Stimulated activated naive CD8-positive, alpha-beta T cell treated with anti-CD3 and anti-CD28 coated beads, Interleukin-15, amount 100 ng/mL, for 72 hours (primary cell): Measurements from ENCODE around the gene ACTL7A.
"Not testable (repeated sequence)": the region's sequence is repeated elsewhere in the genome, so short reads cannot be mapped to it uniquely, and the experiment has no call there.

Source experiments
- ATAC-seq: fragments of 150-1000 bp; cut with Tn5 transposase; 2 replicates; pipeline ENCODE4 v1.10.0; 2021; ENCODE audit warnings: mild to moderate bottlenecking, moderate library complexity
- DNase-seq, 2 donors: peaks; one replicate each; pipeline ENCODE4 v3.0.0; 2021 to 2022
- H3K27ac Mint-ChIP-seq, 2 donors: one replicate each; pipeline ENCODE4 v1.8.0; 2022; ENCODE audit warnings: mild to moderate bottlenecking in 2 of 2, mixed read lengths in 2 of 2, moderate library complexity in 2 of 2
- H3K27me3 Mint-ChIP-seq: one replicate; pipeline ENCODE4 v1.8.0; 2022; ENCODE audit warnings: mixed read lengths
- H3K4me1 Mint-ChIP-seq: one replicate; pipeline ENCODE4 v1.8.0; 2022; ENCODE audit warnings: mild to moderate bottlenecking, mixed read lengths
- H3K4me3 Mint-ChIP-seq, 2 donors: one replicate each; pipeline ENCODE4 v1.8.0; 2022; ENCODE audit warnings: mild to moderate bottlenecking in 2 of 2, mixed read lengths in 2 of 2, moderate library complexity in 1 of 2
- H3K9me3 Mint-ChIP-seq, 2 donors: one replicate each; pipeline ENCODE4 v1.8.0; 2022; ENCODE audit warnings: mixed read lengths in 2 of 2

Gene ACTL7A

GRCh38 chr9:108839561-108839960 is 22.5 kb upstream of the ACTL7A start:
- H3K4me1 Mint-ChIP-seq, result peaks cover 11% of the 10 kb centered on the region
- not testable (repeated sequence) for ATAC-seq, DNase-seq

GRCh38 chr9:108842610-108843295 is 19.3 kb upstream of the ACTL7A start:
- Mint-ChIP-seq H3K4me3 (peak overlapping the region; percentile 64 to 73), H3K9me3 (no peaks in the 10 kb centered on the region), H3K27me3 (no peaks in the 10 kb centered on the region), H3K27ac (peak overlapping the region in 1 of 2 donors; percentile 60), H3K4me1 (peaks cover 11% of the 10 kb centered on the region)
- no peak for DNase-seq
- peak; percentile 33 for ATAC-seq

More at GRCh38 chr9:108839561-108839960, 22.5 kb upstream of the ACTL7A start:
- H3K4me3 Mint-ChIP-seq, H3K27me3 Mint-ChIP-seq, H3K27ac Mint-ChIP-seq, H3K9me3 Mint-ChIP-seq: not testable (repeated sequence)

DNA sequence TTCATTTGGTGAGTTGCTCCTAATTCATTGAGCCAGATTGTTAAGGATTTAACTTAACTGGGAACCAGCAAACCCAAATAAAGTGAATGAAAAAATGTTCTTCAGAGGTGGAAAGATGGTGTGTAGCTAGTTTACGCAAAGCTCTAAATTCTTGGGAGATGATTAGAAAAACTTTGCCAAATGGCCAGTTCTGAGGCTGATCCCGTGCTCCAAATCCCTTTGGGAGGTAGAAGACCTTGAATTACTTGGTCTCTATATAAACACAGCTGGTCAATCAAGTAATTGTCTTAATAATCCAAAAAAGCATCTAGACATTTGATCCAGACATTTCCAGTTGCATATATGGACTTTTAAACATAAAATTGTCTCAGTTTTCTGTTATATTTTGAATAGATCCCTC is 17.7 kb upstream of the ACTL7A start:
- ATAC-seq (no peak), DNase-seq (no peak)
- Mint-ChIP-seq H3K27me3 (no peaks in the 10 kb centered on the region), H3K9me3 (no peaks in the 10 kb centered on the region), H3K4me3 (no peak overlapping the region), H3K27ac (no peak overlapping the region), H3K4me1 (peaks cover 11% of the 10 kb centered on the region)

GRCh38 chr9:108844856-108845255 is 17.2 kb upstream of the ACTL7A start:
- peaks cover 11% of the 10 kb centered on the region for H3K4me1 Mint-ChIP-seq
- no peaks in the 10 kb centered on the region for H3K9me3 Mint-ChIP-seq
- ATAC-seq (no peak), DNase-seq (no peak)
- H3K4me3 Mint-ChIP-seq, result no peak overlapping the region
- H3K27ac Mint-ChIP-seq, result no peak overlapping the region
- H3K27me3 Mint-ChIP-seq, result no peaks in the 10 kb centered on the region

GRCh38 chr9:108845507-108845906 is 16.6 kb upstream of the ACTL7A start:
- no peaks in the 10 kb centered on the region for H3K27me3 Mint-ChIP-seq
- H3K4me3 Mint-ChIP-seq, result no peak overlapping the region
- no peak overlapping the region for H3K27ac Mint-ChIP-seq
- ATAC-seq (no peak), DNase-seq (no peak)
- H3K9me3 Mint-ChIP-seq, result no peaks in the 10 kb centered on the region
- peaks cover 11% of the 10 kb centered on the region for H3K4me1 Mint-ChIP-seq

GRCh38 chr9:108845947-108846346 is 16.1 kb upstream of the ACTL7A start:
- Mint-ChIP-seq H3K27ac (no peak overlapping the region), H3K4me3 (no peak overlapping the region), H3K9me3 (no peaks in the 10 kb centered on the region), H3K4me1 (peaks cover 11% of the 10 kb centered on the region), H3K27me3 (no peaks in the 10 kb centered on the region)
- no peak for DNase-seq
- no peak for ATAC-seq

GRCh38 chr9:108848296-108848695 is 13.8 kb upstream of the ACTL7A start:
- H3K4me3 Mint-ChIP-seq, H3K9me3 Mint-ChIP-seq, H3K4me1 Mint-ChIP-seq, ATAC-seq, H3K27ac Mint-ChIP-seq, DNase-seq, H3K27me3 Mint-ChIP-seq: not testable (repeated sequence)

DNA sequence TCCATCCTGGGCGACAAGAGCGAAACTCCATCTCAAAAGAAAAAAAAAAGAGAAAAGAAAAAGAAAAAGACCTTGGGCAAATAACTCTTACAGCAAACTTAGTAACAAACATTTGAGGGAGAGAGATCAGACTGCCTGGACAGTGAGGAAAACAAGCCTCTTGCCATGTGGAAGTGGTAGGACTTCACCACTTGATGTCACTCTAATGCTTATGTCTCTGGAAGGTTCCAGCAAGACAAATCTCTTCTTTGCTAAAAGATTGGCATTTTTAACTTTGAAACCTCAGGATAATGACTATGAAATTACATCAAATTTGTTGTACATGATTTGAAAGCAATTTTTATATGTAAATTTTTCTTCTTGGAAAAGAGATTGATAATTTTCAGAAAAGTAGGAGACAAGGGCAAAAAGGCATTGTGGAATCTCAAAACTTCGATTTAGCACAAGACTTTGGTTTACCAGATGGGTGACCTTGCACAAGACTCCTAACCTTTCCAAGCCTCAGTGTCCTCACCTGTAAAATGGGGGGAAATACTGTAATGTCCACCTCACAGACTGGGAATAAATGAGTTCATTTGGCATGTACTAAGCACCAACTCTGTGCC is 11.7 kb upstream of the ACTL7A start:
- Mint-ChIP-seq H3K27me3 (no peaks in the 10 kb centered on the region), H3K27ac (no peak overlapping the region), H3K9me3 (no peaks in the 10 kb centered on the region), H3K4me1 (no peaks in the 10 kb centered on the region), H3K4me3 (no peak overlapping the region)
- no peak for ATAC-seq
- no peak for DNase-seq

GRCh38 chr9:108851138-108851537 is 10.9 kb upstream of the ACTL7A start:
- H3K27ac Mint-ChIP-seq, result no peak overlapping the region
- no peaks in the 10 kb centered on the region for H3K9me3 Mint-ChIP-seq
- DNase-seq (no peak), ATAC-seq (no peak)
- H3K4me1 Mint-ChIP-seq, result no peaks in the 10 kb centered on the region
- no peak overlapping the region for H3K4me3 Mint-ChIP-seq
- no peaks in the 10 kb centered on the region for H3K27me3 Mint-ChIP-seq

GRCh38 chr9:108852079-108852478 is 10.0 kb upstream of the ACTL7A start:
- H3K4me1 Mint-ChIP-seq, result no peaks in the 10 kb centered on the region
- peak overlapping the region in 1 of 2 donors; percentile 60 for H3K27ac Mint-ChIP-seq
- no peak for DNase-seq
- H3K27me3 Mint-ChIP-seq, result no peaks in the 10 kb centered on the region
- ATAC-seq, result no peak
- no peak overlapping the region for H3K4me3 Mint-ChIP-seq
- H3K9me3 Mint-ChIP-seq, result no peaks in the 10 kb centered on the region

GRCh38 chr9:108854094-108854493 is 8.0 kb upstream of the ACTL7A start:
- ATAC-seq (no peak), DNase-seq (no peak)
- Mint-ChIP-seq H3K27me3 (no peaks in the 10 kb centered on the region), H3K9me3 (no peaks in the 10 kb centered on the region), H3K4me3 (no peak overlapping the region), H3K27ac (no peak overlapping the region), H3K4me1 (no peaks in the 10 kb centered on the region)

GRCh38 chr9:108854641-108855528 is 7.2 kb upstream of the ACTL7A start:
- Mint-ChIP-seq H3K4me3 (no peak overlapping the region), H3K9me3 (no peaks in the 10 kb centered on the region), H3K27me3 (no peaks in the 10 kb centered on the region), H3K27ac (no peak overlapping the region), H3K4me1 (peaks cover 7% of the 10 kb centered on the region)
- ATAC-seq, result no peak
- no peak for DNase-seq

DNA sequence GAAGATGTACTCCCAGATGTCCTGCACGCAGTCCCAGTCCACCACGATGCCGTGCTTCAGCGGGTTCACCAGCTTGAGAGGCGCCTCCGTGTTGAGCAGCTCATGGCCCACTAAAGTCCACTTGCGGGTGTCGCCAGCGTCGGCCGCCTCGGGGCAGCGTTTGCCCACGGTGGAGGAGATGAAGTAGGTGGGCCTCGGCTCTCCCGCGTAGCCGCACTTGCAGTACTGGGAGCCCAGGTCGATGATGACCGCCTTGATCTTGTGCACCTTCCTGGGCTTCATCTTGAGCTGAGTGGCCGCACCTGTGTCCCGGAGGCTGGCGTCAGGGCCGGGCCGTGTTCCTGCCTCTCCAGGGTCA is 6.6 kb upstream of the ACTL7A start:
- Mint-ChIP-seq H3K9me3 (no peaks in the 10 kb centered on the region), H3K27me3 (no peaks in the 10 kb centered on the region), H3K27ac (no peak overlapping the region), H3K4me3 (no peak overlapping the region), H3K4me1 (peaks cover 10% of the 10 kb centered on the region)
- no peak for ATAC-seq
- DNase-seq, result no peak

- Mint-ChIP-seq H3K4me3 (no peak within 1 kb of the TSS), H3K27ac (no peak within 1 kb of the TSS), H3K27me3 (no peaks in the 10 kb centered on the region), H3K9me3 (no peaks in the 10 kb centered on the region), H3K4me1 (peaks cover 10% of the 10 kb centered on the region)
- DNase-seq (no peak), ATAC-seq (no peak)
Observed at GRCh38 chr9:108855888-108856287, 6.2 kb upstream of the ACTL7A start, which contains the start of gene ACTL7B. Gene ACTL7B, minus strand, starts transcription at chr9:108855986. Its CDS starts 56 bp downstream, at chr9:108855930.

- Mint-ChIP-seq H3K9me3 (no peaks in the 10 kb centered on the region), H3K4me3 (no peak overlapping the region), H3K27me3 (no peaks in the 10 kb centered on the region), H3K27ac (no peak overlapping the region), H3K4me1 (peaks cover 10% of the 10 kb centered on the region)
- no peak for ATAC-seq
- DNase-seq, result no peak
Observed at GRCh38 chr9:108857572-108857971, 4.5 kb upstream of the ACTL7A start.
